NCI-H1436 treated with DMSO at 0.1 percent for 48 hours (cell line): ENCODE results near the gene GRK5.

ENCODE experiments used
- DNase-seq: peaks from one replicate; lab custom pipeline; 2025; lab: John Stamatoyannopoulos, UW

Gene GRK5

GRCh38 chr10:119198438-119198837 is 8.9 kb upstream of the GRK5 start:
- no peak for DNase-seq

- no peak for DNase-seq
Measured at GRCh38 chr10:119199231-119199992, 8.0 kb upstream of the GRK5 start.

GRCh38 chr10:119201233-119201632 is 6.1 kb upstream of the GRK5 start:
- no peak for DNase-seq

GRCh38 chr10:119203006-119203405 is 4.4 kb upstream of the GRK5 start:
- DNase-seq: no peak

GRCh38 chr10:119205894-119206602 is 1.3 kb upstream of the GRK5 start:
- DNase-seq: no peak

- DNase-seq: no peak
Measured at GRCh38 chr10:119206603-119207365, 587 bp upstream of the GRK5 start.

GRCh38 chr10:119207713-119208552 is 562 bp downstream of the GRK5 start:
- no peak for DNase-seq

- no peak for DNase-seq
Measured at GRCh38 chr10:119208553-119208940, 1.2 kb downstream of the GRK5 start.

- DNase-seq: no peak
Measured at GRCh38 chr10:119209035-119209735, 1.8 kb downstream of the GRK5 start.

GRCh38 chr10:119209736-119210355 is 2.5 kb downstream of the GRK5 start:
- DNase-seq: no peak

- DNase-seq: no peak
Measured at GRCh38 chr10:119210633-119211032, 3.3 kb downstream of the GRK5 start.

- no peak for DNase-seq
Measured at GRCh38 chr10:119211176-119211575, 3.8 kb downstream of the GRK5 start.

GRCh38 chr10:119211625-119212441 is 4.5 kb downstream of the GRK5 start:
- DNase-seq: no peak

GRCh38 chr10:119215371-119215770 is 8.0 kb downstream of the GRK5 start:
- DNase-seq: no peak

- no peak for DNase-seq
Measured at GRCh38 chr10:119216127-119216526, 8.8 kb downstream of the GRK5 start.

GRCh38 chr10:119217401-119217800 is 10.0 kb downstream of the GRK5 start:
- DNase-seq: no peak

- no peak for DNase-seq
Measured at GRCh38 chr10:119217991-119218490, 10.7 kb downstream of the GRK5 start.

GRCh38 chr10:119219871-119220270 is 12.5 kb downstream of the GRK5 start:
- no peak for DNase-seq

GRCh38 chr10:119221201-119221600 is 13.8 kb downstream of the GRK5 start:
- DNase-seq: no peak

GRCh38 chr10:119221666-119222065 is 14.3 kb downstream of the GRK5 start:
- DNase-seq: no peak
